Trophoblast cell (in vitro differentiated cells and primary cell): ENCODE measurements around the gene GAB2.

Experiments
- DNase-seq, 2 donors: peaks; one replicate each; pipeline ENCODE4 v3.0.0-alpha.2; 2016
- H2AFZ ChIP-seq: 2 replicates; pipeline ENCODE4 v1.6.1; 2013; ENCODE audit warnings: low read length, moderate library complexity, mild to moderate bottlenecking; ENCODE audit not compliant: insufficient read depth, poor library complexity
- H2AK5ac ChIP-seq: 2 replicates; pipeline ENCODE4 v1.6.1; 2013; ENCODE audit warnings: mild to moderate bottlenecking, low read length
- H2BK120ac ChIP-seq: 2 replicates; pipeline ENCODE4 v1.6.1; 2013; ENCODE audit warnings: low read length, mild to moderate bottlenecking, moderate library complexity; ENCODE audit not compliant: insufficient read depth, poor library complexity
- H2BK12ac ChIP-seq: 2 replicates; pipeline ENCODE4 v1.6.1; 2013; ENCODE audit warnings: mild to moderate bottlenecking, low read length, moderate library complexity
- H2BK5ac ChIP-seq: 2 replicates; pipeline ENCODE4 v1.6.1; 2013; ENCODE audit warnings: low read length, low read depth, moderate library complexity, mild to moderate bottlenecking; ENCODE audit not compliant: poor library complexity
- H3K14ac ChIP-seq: 2 replicates; pipeline ENCODE4 v1.6.1; 2013; ENCODE audit warnings: mild to moderate bottlenecking, low read length
- H3K18ac ChIP-seq: 2 replicates; pipeline ENCODE4 v1.6.1; 2013; ENCODE audit warnings: mild to moderate bottlenecking, low read length
- H3K23ac ChIP-seq: 2 replicates; pipeline ENCODE4 v1.6.1; 2013; ENCODE audit warnings: low read length
- H3K27ac ChIP-seq: 2 replicates; pipeline ENCODE4 v1.5.1; 2013; ENCODE audit warnings: low read depth, mild to moderate bottlenecking, inconsistent platforms, low read length, moderate library complexity
- H3K27me3 ChIP-seq: 2 replicates; pipeline ENCODE4 v1.6.1; 2013; ENCODE audit warnings: inconsistent platforms, mild to moderate bottlenecking, low read length, moderate library complexity; ENCODE audit not compliant: insufficient read depth
- H3K36me3 ChIP-seq, 2 experiments: 1 replicate in 1 of 2; 2 replicates in 1 of 2; pipeline ENCODE4 v1.6.1; 2013; ENCODE audit warnings: low read length in 2 of 2, mild to moderate bottlenecking in 2 of 2, moderate library complexity in 1 of 2; ENCODE audit not compliant: insufficient read depth in 2 of 2, control insufficient read depth in 1 of 2
- H3K4ac ChIP-seq: 2 replicates; pipeline ENCODE4 v1.6.1; 2013; ENCODE audit warnings: low read depth, mild to moderate bottlenecking, low read length, moderate library complexity
- H3K4me1 ChIP-seq, 2 experiments: 1 replicate in 1 of 2; 2 replicates in 1 of 2; pipeline ENCODE4 v1.6.1; 2013; ENCODE audit warnings: low read length in 2 of 2, mild to moderate bottlenecking in 2 of 2, moderate library complexity in 1 of 2; ENCODE audit not compliant: insufficient read depth in 2 of 2, control insufficient read depth in 1 of 2
- H3K4me2 ChIP-seq: 2 replicates; pipeline ENCODE4 v1.6.1; 2013; ENCODE audit warnings: inconsistent platforms, mild to moderate bottlenecking, low read length, moderate library complexity
- H3K4me3 ChIP-seq: 2 replicates; pipeline ENCODE4 v1.5.1; 2013; ENCODE audit warnings: mild to moderate bottlenecking, low read depth, low read length, inconsistent platforms
- H3K79me1 ChIP-seq: one replicate; pipeline ENCODE4 v1.6.1; 2013; ENCODE audit warnings: low read length
- H3K79me2 ChIP-seq: 2 replicates; pipeline ENCODE4 v1.6.1; 2013; ENCODE audit warnings: low read length, mild to moderate bottlenecking; ENCODE audit not compliant: control insufficient read depth, insufficient read depth, poor library complexity
- H3K9ac ChIP-seq: 2 replicates; pipeline ENCODE4 v1.6.1; 2013; ENCODE audit warnings: mild to moderate bottlenecking, low read length
- H3K9me3 ChIP-seq: 2 replicates; pipeline ENCODE4 v1.6.1; 2013; ENCODE audit warnings: low read depth, mild to moderate bottlenecking, control low read depth, inconsistent platforms, low read length; ENCODE audit not compliant: insufficient read depth
- H4K12ac ChIP-seq: 2 replicates; pipeline ENCODE4 v1.6.1; 2013; ENCODE audit warnings: low read depth, mild to moderate bottlenecking, low read length, moderate library complexity
- H4K8ac ChIP-seq: 2 replicates; pipeline ENCODE4 v1.6.1; 2013; ENCODE audit warnings: low read depth, mild to moderate bottlenecking, low read length, moderate library complexity
- H4K91ac ChIP-seq: one replicate; pipeline ENCODE4 v1.6.1; 2013; ENCODE audit warnings: low read depth, mild to moderate bottlenecking, low read length, moderate library complexity
- WGBS: extraction: QIAGEN DNeasy Blood & Tissue Kit; methylation state at CpG from one replicate; pipeline ENCODE4 v1.1.7; 2013; ENCODE audit warnings: missing lambda C conversion rate; ENCODE audit not compliant: insufficient read length, insufficient coverage; ENCODE audit errors: extremely low coverage; 5-methylcytosine and 5-hydroxymethylcytosine counted together

The GAB2 gene

DNA sequence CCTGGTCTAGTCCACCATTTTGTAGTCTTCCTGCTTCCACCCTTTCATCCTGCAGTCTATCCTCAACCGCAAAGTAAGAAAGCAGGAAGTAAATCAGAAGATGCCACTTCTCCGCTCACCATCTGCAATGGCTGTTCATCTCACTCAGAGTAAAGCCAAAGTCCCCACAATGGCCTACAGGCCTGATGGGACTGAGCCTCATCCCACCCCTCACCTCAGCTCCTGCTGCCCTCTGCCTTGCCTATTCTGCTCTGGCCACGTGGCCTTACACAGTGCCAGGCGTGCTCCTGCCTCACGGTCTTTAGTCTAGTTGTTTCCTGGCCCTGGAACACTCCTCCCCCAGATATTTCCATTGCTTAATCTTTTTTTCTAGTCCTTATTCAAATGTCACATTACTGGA is 133.4 kb downstream of the GAB2 start:
- WGBS, result no CpG with 5 or more reads among the region's 5 CpGs
- H2BK5ac ChIP-seq, result no peak overlapping the region
- no peaks in the 10 kb centered on the region for H3K27me3 ChIP-seq
- no peaks in the 10 kb centered on the region for H3K9me3 ChIP-seq
- no peak overlapping the region for H3K14ac ChIP-seq
- H3K4me1 ChIP-seq, result peaks cover 0 to 3% of the 10 kb centered on the region in 2 experiments
- no peak overlapping the region for H3K4me2 ChIP-seq
- no peak overlapping the region for H3K4me3 ChIP-seq
- no peak overlapping the region for H3K9ac ChIP-seq
- no peak overlapping the region for H2AK5ac ChIP-seq
- H3K79me1 ChIP-seq, result peaks cover 1% of the 10 kb centered on the region
- H2BK12ac ChIP-seq, result no peak overlapping the region
- peaks cover 1% of the 10 kb centered on the region for H3K79me2 ChIP-seq
- peaks cover 6 to 10% of the 10 kb centered on the region in 2 experiments for H3K36me3 ChIP-seq
- H2AFZ ChIP-seq, result no peak overlapping the region
- no peak overlapping the region for H3K27ac ChIP-seq
- H4K12ac ChIP-seq, result no peak overlapping the region
- H2BK120ac ChIP-seq, result no peak overlapping the region
- no peak overlapping the region for H4K91ac ChIP-seq
- DNase-seq, result no peak
- H3K4ac ChIP-seq, result peak overlapping the region; percentile 9
- peak overlapping the region; percentile 29 for H3K18ac ChIP-seq
- H3K23ac ChIP-seq, result no peak overlapping the region
- H4K8ac ChIP-seq, result no peak overlapping the region

- H2AFZ ChIP-seq, result no peak overlapping the region
- H2BK12ac ChIP-seq, result no peak overlapping the region
- H3K27ac ChIP-seq, result no peak overlapping the region
- H3K4me1 ChIP-seq, result peaks cover 0 to 3% of the 10 kb centered on the region in 2 experiments
- H3K79me2 ChIP-seq, result peaks cover 1% of the 10 kb centered on the region
- no peak overlapping the region for H4K12ac ChIP-seq
- peaks cover 6 to 10% of the 10 kb centered on the region in 2 experiments for H3K36me3 ChIP-seq
- H3K4me3 ChIP-seq, result no peak overlapping the region
- no peaks in the 10 kb centered on the region for H3K9me3 ChIP-seq
- 100% methylated on average over 1 of the region's 1 CpG for WGBS
- H3K27me3 ChIP-seq, result no peaks in the 10 kb centered on the region
- H2BK5ac ChIP-seq, result no peak overlapping the region
- H2AK5ac ChIP-seq, result no peak overlapping the region
- no peak overlapping the region for H3K14ac ChIP-seq
- H3K23ac ChIP-seq, result no peak overlapping the region
- no peak overlapping the region for H4K91ac ChIP-seq
- no peak overlapping the region for H3K18ac ChIP-seq
- no peak overlapping the region for H3K4ac ChIP-seq
- H3K9ac ChIP-seq, result no peak overlapping the region
- no peak for DNase-seq
- H2BK120ac ChIP-seq, result no peak overlapping the region
- peaks cover 6% of the 10 kb centered on the region for H3K79me1 ChIP-seq
- H3K4me2 ChIP-seq, result no peak overlapping the region
- H4K8ac ChIP-seq, result no peak overlapping the region
Measured at GRCh38 chr11:78282821-78283220, 134.8 kb downstream of the GAB2 start.

- peaks cover 1% of the 10 kb centered on the region for H3K79me2 ChIP-seq
Measured at GRCh38 chr11:78281511-78281910, 136.1 kb downstream of the GAB2 start.

GRCh38 chr11:78277314-78277994 is 140.2 kb downstream of the GAB2 start:
- Histone ChIP-seq H3K18ac (no peak overlapping the region), H3K14ac (no peak overlapping the region), H2AK5ac (no peak overlapping the region), H3K36me3 (peaks cover 16 to 24% of the 10 kb centered on the region in 2 experiments), H3K4me1 (peaks cover 4 to 7% of the 10 kb centered on the region in 2 experiments), H3K9ac (no peak overlapping the region), H2BK120ac (no peak overlapping the region), H3K4ac (no peak overlapping the region), H4K12ac (no peak overlapping the region), H4K91ac (no peak overlapping the region), H3K79me2 (no peaks in the 10 kb centered on the region), H2BK5ac (peak overlapping the region; percentile 27), H2BK12ac (no peak overlapping the region), H3K79me1 (peaks cover 12% of the 10 kb centered on the region), H3K27ac (peak overlapping the region; percentile 32), H4K8ac (no peak overlapping the region), H3K4me3 (no peak overlapping the region), H2AFZ (no peak overlapping the region), H3K27me3 (no peaks in the 10 kb centered on the region), H3K23ac (no peak overlapping the region), H3K9me3 (peaks cover 6% of the 10 kb centered on the region), H3K4me2 (no peak overlapping the region)
- no CpG with 5 or more reads among the region's 7 CpGs for WGBS
- peak in 1 of 2 donors; percentile 51 for DNase-seq

More at GRCh38 chr11:78281511-78281910, 136.1 kb downstream of the GAB2 start:
- Histone ChIP-seq H3K36me3 (peaks cover 6 to 10% of the 10 kb centered on the region in 2 experiments), H3K4me1 (peaks cover 4 to 5% of the 10 kb centered on the region in 2 experiments), H3K9ac (no peak overlapping the region), H3K4ac (no peak overlapping the region), H2BK120ac (no peak overlapping the region), H3K27me3 (no peaks in the 10 kb centered on the region), H2AK5ac (no peak overlapping the region), H2BK5ac (no peak overlapping the region), H3K18ac (no peak overlapping the region), H3K27ac (no peak overlapping the region), H2BK12ac (no peak overlapping the region), H3K9me3 (no peaks in the 10 kb centered on the region), H3K4me3 (no peak overlapping the region), H3K23ac (no peak overlapping the region), H4K91ac (no peak overlapping the region), H3K4me2 (no peak overlapping the region), H3K14ac (no peak overlapping the region), H4K8ac (no peak overlapping the region), H4K12ac (no peak overlapping the region), H2AFZ (no peak overlapping the region), H3K79me1 (peaks cover 10% of the 10 kb centered on the region)
- no CpG with 5 or more reads among the region's 2 CpGs for WGBS
- peak in 1 of 2 donors; percentile 35 for DNase-seq
